ENCODE data around the gene FADS3. TPM values are rescaled to one million over a fixed set of nuclear protein-coding genes. Genes with fewer than 3 reads are reported as not detected.

The FADS3 gene
- total RNA-seq, 1 experiment from 2014 or later = 50.0 TPM

- H3K27me3 Mint-ChIP-seq (ENCODE audit: low read depth) = no peaks in the 10 kb centered on the region
- no peak for TF ChIP-seq ZNF671 (CRISPR knock-in tag; IDR thresholded peaks at IDR 0.05)
- no peak for TF ChIP-seq OVOL2 (CRISPR knock-in tag; IDR thresholded peaks at IDR 0.05; ENCODE audit: borderline replicate concordance)
- no peaks in the 10 kb centered on the region for H3K9me3 Mint-ChIP-seq
- ChIA-PET POLR2A (interaction anchor here (1.2 to 1.7 kb wide), 2 partner anchors 47 to 65 kb away, joined by 5 to 10 read pairs; partner anchors contain the start of gene FTH1), CTCF (interaction anchor here (1.0 to 10.9 kb wide), 7 partner anchors 21 to 206 kb away, joined by 3 to 685 read pairs (median 24); partner anchors contain the start of gene BEST1)
- H3K36me3 Mint-ChIP-seq = no peaks in the 10 kb centered on the region
- ATAC-seq = no peak
- DNase-seq (ENCODE audit: low spot score) = no peak
- H3K4me1 Mint-ChIP-seq = peaks cover 20% of the 10 kb centered on the region
- H3K27ac Mint-ChIP-seq = no peak overlapping the region
- no peak overlapping the region for H3K4me3 Mint-ChIP-seq
Measured at GRCh38 chr11:61902313-61902712, 11.0 kb upstream of the FADS3 start.

GRCh38 chr11:61901397-61901796 is 10.1 kb upstream of the FADS3 start:
- H3K27me3 Mint-ChIP-seq (ENCODE audit: low read depth) = no peaks in the 10 kb centered on the region
- ChIA-PET CTCF (interaction anchor here (1.1 to 10.9 kb wide), 5 partner anchors 30 to 207 kb away, joined by 3 to 685 read pairs (median 118); partner anchors contain the start of gene BEST1), POLR2A (interaction anchor here (0.8 kb wide), 1 partner anchor 46 kb away, joined by 3 read pairs; no protein-coding TSS in a partner anchor)
- no peak overlapping the region for H3K4me3 Mint-ChIP-seq
- no peak for TF ChIP-seq MAX (CRISPR knock-in tag; IDR thresholded peaks at IDR 0.05)
- TF ChIP-seq ZNF219 (CRISPR knock-in tag; IDR thresholded peaks at IDR 0.05; ENCODE audit: borderline replicate concordance) = no peak
- TF ChIP-seq E2F4 (CRISPR knock-in tag; IDR thresholded peaks at IDR 0.05; ENCODE audit: borderline replicate concordance, low read depth) = no peak
- no peak for TF ChIP-seq KAT7 (CRISPR knock-in tag; IDR thresholded peaks at IDR 0.05; ENCODE audit: borderline replicate concordance)
- no peak for TF ChIP-seq ZNF512 (CRISPR knock-in tag; IDR thresholded peaks at IDR 0.05; ENCODE audit: borderline replicate concordance)
- no peak for TF ChIP-seq ZNF232 (CRISPR knock-in tag; IDR thresholded peaks at IDR 0.05)
- TF ChIP-seq RELA (CRISPR knock-in tag; IDR thresholded peaks at IDR 0.05; ENCODE audit: borderline replicate concordance) = no peak
- TF ChIP-seq NFYB (CRISPR knock-in tag; conservative IDR thresholded peaks at IDR 0.05; ENCODE audit: low read depth) = no peak
- DNase-seq (ENCODE audit: low spot score) (no peak), ATAC-seq (no peak)
- H3K4me1 Mint-ChIP-seq = peaks cover 26% of the 10 kb centered on the region
- H3K27ac Mint-ChIP-seq = no peak overlapping the region; the same call in 1 of the 2 replicates
- H3K9me3 Mint-ChIP-seq = no peaks in the 10 kb centered on the region
- H3K36me3 Mint-ChIP-seq = no peaks in the 10 kb centered on the region

GRCh38 chr11:61900251-61900650 is 8.9 kb upstream of the FADS3 start:
- ChIA-PET POLR2A (interaction anchor here (4.1 kb wide), 1 partner anchor 50 kb away, joined by 26 read pairs; the partner anchor contains the start of gene BEST1), CTCF (interaction anchor here (1.1 to 10.9 kb wide), 12 partner anchors 9 to 208 kb away, joined by 3 to 685 read pairs (median 74); partner anchors contain the start of genes BEST1 and RAB3IL1)
- no peak overlapping the region for H3K27ac Mint-ChIP-seq
- H3K36me3 Mint-ChIP-seq = no peaks in the 10 kb centered on the region
- peaks cover 26% of the 10 kb centered on the region for H3K4me1 Mint-ChIP-seq
- no peaks in the 10 kb centered on the region for H3K9me3 Mint-ChIP-seq
- ATAC-seq (no peak), DNase-seq (ENCODE audit: low spot score) (no peak)
- H3K27me3 Mint-ChIP-seq (ENCODE audit: low read depth) = no peaks in the 10 kb centered on the region
- TF ChIP-seq ARID4B (CRISPR knock-in tag; IDR thresholded peaks at IDR 0.05; ENCODE audit: borderline replicate concordance) (no peak), FOXP4 (CRISPR knock-in tag; IDR thresholded peaks at IDR 0.05) (no peak), NFE2L1 (CRISPR knock-in tag; IDR thresholded peaks at IDR 0.05) (no peak)
- no peak overlapping the region for H3K4me3 Mint-ChIP-seq
